AML-193 (cell line): ENCODE measurements around the gene DDX6.
"Not testable (repeated sequence)": the region's sequence is repeated elsewhere in the genome, so short reads cannot be mapped to it uniquely, and the experiment has no call there.

Source experiments
- DNase-seq, 2 experiments: peaks; one replicate each; lab custom pipeline; 2025; lab: John Stamatoyannopoulos, UW

Gene DDX6

GRCh38 chr11:118791961-118792569 lies 1.1 kb upstream of the DDX6 start:
- DNase-seq, result no peak

DNA sequence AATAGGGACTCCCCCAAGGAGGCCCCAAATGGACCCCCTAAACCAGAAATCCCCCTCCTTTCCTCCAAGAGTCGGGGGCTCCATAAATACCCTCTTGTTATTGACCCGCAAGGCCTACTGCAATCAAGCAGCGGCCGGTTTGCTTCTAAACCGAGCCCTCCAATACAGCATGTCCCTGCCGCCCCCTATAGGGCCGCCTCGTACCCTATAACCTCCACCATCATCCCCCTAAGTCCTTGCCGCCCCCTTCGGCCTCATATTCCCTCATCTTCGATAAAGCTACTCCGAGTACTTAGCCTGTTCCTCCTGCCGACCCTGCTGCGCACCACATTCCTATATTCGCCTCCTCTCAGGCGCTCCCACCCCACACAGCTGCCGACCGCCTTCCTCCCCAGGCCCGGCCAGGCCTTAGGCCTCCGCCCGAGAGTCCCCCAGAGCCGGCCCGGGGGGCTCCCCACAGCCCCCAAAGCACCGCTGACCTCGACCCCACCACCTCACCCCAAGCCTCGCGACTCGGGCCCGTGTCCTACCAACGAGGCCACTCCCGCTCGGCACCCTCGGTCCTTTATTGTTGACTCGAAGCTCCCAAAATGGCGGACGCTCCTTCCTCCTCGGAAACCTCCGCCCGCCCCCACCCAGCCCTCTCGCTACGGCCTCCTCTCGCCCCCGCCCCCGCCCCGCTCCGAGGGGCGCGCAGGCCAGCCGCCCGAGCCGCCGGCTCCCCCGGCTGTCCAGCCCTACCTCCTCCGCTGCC lies 430 bp downstream of the DDX6 start:
- DNase-seq, result peak in 1 of 2 experiments; percentile 54

GRCh38 chr11:118789501-118790356 lies 1.2 kb downstream of the DDX6 start:
- DNase-seq, result peak; percentile 17 to 23

- no peak for DNase-seq
These were observed 4.3 kb downstream of the DDX6 start for GRCh38 chr11:118786657-118787056.

DNA sequence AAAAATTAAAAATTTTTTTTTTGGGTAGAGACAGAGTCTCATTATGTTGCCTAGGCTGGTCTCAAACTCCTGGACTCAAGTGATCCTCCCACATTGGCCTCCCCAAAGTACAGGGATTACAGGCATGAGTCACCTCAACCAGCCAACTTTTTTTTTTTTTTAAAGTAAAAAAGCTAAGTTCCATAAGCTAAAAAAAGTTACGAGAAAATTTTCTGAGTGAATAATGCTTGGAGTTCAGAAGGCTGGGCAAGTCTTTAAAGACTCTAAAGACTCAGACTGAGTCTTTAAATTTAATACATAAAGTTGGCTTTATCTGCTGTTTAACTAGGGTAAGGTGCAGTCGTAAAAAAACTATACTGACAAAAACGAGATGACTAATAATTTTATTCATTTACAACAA lies 5.6 kb downstream of the DDX6 start:
- DNase-seq, result no peak

DNA sequence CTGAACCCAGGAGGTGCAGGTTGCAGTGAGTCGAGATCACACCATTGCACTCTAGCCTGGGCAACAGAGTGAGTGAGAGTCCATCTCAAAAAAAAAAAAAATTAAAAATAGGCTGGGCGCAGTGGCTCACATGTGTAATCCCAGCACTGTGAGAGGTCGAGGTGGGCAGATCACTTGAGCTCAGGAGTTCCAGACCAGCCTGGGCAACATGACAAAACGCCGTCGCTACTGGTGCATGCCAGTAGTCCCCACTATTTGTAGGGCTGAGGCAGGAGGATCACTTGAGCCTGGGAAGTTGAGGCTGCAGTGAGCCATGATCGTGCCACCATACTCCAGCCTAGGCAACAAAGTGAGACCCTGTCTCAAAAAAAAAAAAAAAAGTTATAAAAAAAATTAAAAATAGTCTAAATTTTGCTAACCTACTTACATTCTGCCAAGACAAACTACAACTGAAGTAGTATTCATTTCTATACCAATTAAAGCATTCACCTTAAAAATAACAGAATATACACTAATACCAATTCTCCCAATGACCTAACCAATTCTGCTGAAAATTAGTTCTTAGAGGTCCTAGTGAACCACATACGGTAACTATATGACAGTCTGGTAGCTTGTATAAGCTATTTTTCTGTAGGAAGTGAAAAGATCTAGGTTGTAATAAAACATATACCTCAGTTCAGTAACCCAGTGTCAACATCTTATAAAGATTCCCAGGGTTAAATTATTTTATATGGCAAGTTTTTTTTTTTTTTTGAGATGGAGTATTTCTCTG lies 7.1 kb downstream of the DDX6 start:
- DNase-seq, result no peak

- DNase-seq, result not testable (repeated sequence)
These were observed 7.6 kb downstream of the DDX6 start for GRCh38 chr11:118783324-118783723.

DNA sequence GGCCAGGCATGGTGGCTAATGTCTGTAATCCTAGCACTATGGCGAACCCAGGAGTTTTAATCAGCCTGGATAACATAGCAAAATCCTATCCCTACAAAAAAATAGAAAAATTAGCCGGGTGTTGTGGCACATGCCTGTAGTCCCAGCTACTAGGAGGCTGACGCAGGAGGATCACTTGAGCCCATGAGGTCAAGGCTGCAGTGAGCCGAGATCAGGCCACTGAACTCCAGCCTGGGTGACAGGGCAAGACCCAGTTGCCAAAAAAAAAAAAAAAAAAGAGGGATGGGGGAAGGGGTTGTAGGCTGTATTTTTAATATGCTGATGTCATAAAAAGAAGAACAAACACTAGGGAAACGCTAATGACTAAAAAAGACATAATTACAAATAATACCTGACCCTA lies 12.1 kb downstream of the DDX6 start:
- DNase-seq, result no peak

DNA sequence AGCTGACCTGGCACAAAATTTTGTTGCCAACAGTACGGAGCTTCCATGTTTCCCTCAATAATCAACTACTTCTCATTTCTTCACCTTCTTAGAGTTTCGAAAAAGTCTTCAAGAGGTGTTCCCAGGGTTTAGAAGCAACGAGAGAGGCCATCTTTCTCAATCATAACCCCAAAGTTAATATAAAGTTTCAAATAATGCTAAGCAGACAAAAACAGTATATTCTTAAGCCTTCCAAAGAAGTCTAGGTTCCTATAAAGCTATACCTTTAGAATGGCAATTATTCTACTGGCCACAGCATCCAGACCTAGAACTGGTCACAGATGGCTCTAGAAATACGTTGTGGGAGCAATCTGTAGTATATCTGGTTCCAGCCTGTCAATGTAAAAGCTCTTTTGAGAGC lies 16.9 kb downstream of the DDX6 start:
- DNase-seq, result no peak

GRCh38 chr11:118771547-118772288 lies 19.2 kb downstream of the DDX6 start:
- DNase-seq, result peak; percentile 66 to 72

DNA sequence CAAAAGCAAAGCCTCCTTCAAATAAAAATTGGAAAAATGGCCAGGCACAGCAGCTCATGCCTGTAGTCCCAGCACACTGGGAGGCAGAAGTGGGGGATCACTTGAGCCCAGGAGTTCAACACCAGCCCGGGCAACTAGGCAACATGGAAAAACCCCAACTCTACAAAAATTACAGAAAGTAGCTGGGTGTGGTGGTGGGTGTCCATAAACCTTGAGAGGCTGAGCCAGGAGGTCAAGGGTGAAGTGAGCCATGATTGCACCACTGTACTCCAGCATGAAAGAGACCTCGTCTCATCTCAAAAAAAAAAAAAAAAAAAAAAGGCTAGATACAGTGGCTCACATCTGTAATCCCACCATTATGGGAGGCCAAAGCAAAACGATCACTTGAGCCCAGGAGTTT lies 22.3 kb downstream of the DDX6 start:
- DNase-seq, result no peak

- DNase-seq, result no peak
These were observed 24.9 kb downstream of the DDX6 start for GRCh38 chr11:118766035-118766434.

- DNase-seq, result not testable (repeated sequence)
These were observed 25.8 kb downstream of the DDX6 start for GRCh38 chr11:118765095-118765691.

DNA sequence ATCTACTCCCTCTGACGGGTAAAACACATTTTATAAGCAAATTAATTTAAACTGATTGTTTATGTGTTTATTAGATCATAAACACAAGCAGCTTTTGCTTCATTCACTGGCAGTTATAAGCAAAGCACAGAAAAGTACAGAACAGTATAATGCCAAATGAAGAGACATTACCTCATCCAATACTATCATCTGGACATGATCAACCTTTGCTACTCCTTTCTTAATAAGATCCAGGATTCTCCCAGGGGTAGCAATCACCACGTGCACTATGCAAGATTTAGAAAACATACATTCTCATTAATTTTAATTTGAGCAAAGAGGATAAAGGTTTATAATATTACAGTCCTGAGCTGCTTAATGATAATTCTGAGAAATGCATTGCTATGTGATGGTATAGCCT lies 27.9 kb downstream of the DDX6 start:
- DNase-seq, result no peak

DNA sequence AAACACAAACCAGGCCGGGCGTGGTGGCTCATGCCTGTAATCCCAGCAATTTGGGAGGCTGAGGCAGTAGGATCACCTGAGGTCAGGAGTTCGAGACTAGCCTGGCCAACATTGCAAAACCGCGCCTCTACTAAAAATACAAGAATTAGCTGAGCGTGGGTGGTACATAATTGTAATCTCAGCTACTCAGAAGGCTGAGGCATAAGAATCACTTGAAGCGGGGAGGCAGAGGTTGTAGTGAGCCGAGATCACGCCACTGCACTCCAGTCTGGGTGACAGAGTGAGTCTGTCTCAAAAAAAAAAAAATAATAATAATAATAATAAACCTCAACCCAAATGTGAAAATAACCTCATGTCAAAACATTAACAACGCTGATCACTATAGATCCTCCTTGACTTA lies 29.0 kb downstream of the DDX6 start:
- not testable (repeated sequence) for DNase-seq

GRCh38 chr11:118757876-118758399 lies 33.0 kb downstream of the DDX6 start:
- no peak for DNase-seq

DNA sequence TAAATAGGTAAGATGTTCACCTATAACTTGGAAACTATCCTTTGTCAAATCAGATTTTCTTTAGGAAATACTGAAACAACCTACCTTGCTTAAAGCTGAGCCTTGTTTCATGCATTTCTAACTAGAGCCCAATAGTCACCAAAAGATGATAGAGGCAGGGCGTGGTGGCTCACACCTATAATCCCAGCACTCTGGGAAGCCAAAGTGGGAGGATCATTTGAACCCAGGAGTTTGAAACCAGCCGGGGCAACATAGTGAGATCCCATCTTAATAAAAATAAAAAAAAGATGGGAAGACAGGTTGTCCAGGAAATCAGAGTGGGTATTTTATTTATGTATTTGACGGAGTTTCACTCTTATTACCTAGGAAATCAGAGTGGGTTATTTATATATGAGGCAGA lies 38.3 kb downstream of the DDX6 start:
- DNase-seq, result no peak

DNA sequence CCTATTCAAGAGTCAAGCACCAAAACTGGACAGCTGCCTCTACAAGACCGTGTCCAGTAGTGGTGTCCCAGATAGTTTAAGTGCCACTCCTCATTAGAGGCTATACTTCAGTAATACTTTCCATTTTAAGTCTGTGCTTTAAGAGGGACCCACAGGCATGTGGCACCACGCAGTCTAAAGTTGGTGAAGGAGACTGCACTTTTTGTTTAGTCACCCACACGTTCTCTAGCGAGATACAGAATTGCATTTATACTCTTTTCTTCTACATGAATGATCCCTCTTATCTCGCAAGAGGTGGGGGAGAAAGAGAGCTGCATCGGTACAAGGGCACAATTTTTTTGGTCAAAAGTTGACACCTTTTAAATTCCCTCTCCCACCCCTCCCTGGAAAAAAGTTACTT lies 41.5 kb downstream of the DDX6 start:
- no peak for DNase-seq

- no peak for DNase-seq
These were observed 42.9 kb downstream of the DDX6 start for GRCh38 chr11:118748056-118748455.

GRCh38 chr11:118746988-118747585 lies 43.9 kb downstream of the DDX6 start:
- no peak for DNase-seq
